HG03196 (cell line): ENCODE measurements around the gene GABBR1.

ENCODE experiments used
- ATAC-seq: cut with Tn5 transposase; IDR thresholded peaks from one replicate; pipeline ENCODE4 v1.9.1; 2021; ENCODE audit not compliant: unreplicated experiment

GABBR1 gene

GRCh38 chr6:29625337-29625930, 7.5 kb downstream of the GABBR1 start:
- ATAC-seq: no peak

- no peak for ATAC-seq
Measured at GRCh38 chr6:29624520-29624961, 8.4 kb downstream of the GABBR1 start.

GRCh38 chr6:29620630-29621029, 12.4 kb downstream of the GABBR1 start:
- no peak for ATAC-seq

- no peak for ATAC-seq
Measured at GRCh38 chr6:29619578-29620160, 13.3 kb downstream of the GABBR1 start.

- no peak for ATAC-seq
Measured at GRCh38 chr6:29617782-29618554, 15.0 kb downstream of the GABBR1 start.

GRCh38 chr6:29611426-29611825, 21.6 kb downstream of the GABBR1 start:
- no peak for ATAC-seq

- no peak for ATAC-seq
Measured at GRCh38 chr6:29610540-29610939, 22.4 kb downstream of the GABBR1 start.

GRCh38 chr6:29608131-29608530, 24.9 kb downstream of the GABBR1 start:
- ATAC-seq: no peak

GRCh38 chr6:29603930-29604329, 29.1 kb downstream of the GABBR1 start:
- no peak for ATAC-seq

- no peak for ATAC-seq
Measured at GRCh38 chr6:29603456-29603855, 29.5 kb downstream of the GABBR1 start.

- ATAC-seq: no peak
Measured at GRCh38 chr6:29602564-29603361, 30.2 kb downstream of the GABBR1 start.

- no peak for ATAC-seq
Measured at GRCh38 chr6:29598172-29598747, 34.7 kb downstream of the GABBR1 start.

GRCh38 chr6:29597184-29597583, 35.8 kb downstream of the GABBR1 start:
- ATAC-seq: no peak

GRCh38 chr6:29596381-29596900, 36.5 kb downstream of the GABBR1 start:
- ATAC-seq: no peak

GRCh38 chr6:29593199-29593855, 39.7 kb downstream of the GABBR1 start:
- no peak for ATAC-seq

GRCh38 chr6:29591677-29592076, 41.3 kb downstream of the GABBR1 start:
- ATAC-seq: no peak

- no peak for ATAC-seq
Measured at GRCh38 chr6:29590218-29590808, 42.7 kb downstream of the GABBR1 start.

GRCh38 chr6:29589423-29590048, 43.4 kb downstream of the GABBR1 start:
- ATAC-seq: no peak

GRCh38 chr6:29584821-29585220, 48.2 kb downstream of the GABBR1 start, which contains the start of gene OR2H2:
Gene OR2H2, plus strand, starts transcription at chr6:29585121. Its CDS starts 2,824 bp downstream, at chr6:29587945.
- ATAC-seq: no peak
